HG03066 (cell line): ENCODE results near the gene GGPS1.
A peak's percentile ranks its signal among the peaks of the same experiment; 100 is the strongest.
"Not testable (repeated sequence)": the region's sequence is repeated elsewhere in the genome, so short reads cannot be mapped to it uniquely, and the experiment has no call there.

Experiments
- ATAC-seq: cut with Tn5 transposase; IDR thresholded peaks from one replicate; pipeline ENCODE4 v1.9.1; 2021; ENCODE audit warnings: low read depth; ENCODE audit not compliant: unreplicated experiment

The GGPS1 gene

GRCh38 chr1:235328271-235329138 is at the start of gene GGPS1:
TSS of gene GGPS1 (plus strand) at chr1:235328570. CDS start at chr1:235335265, 6,695 bp downstream.
- peak; percentile 59 for ATAC-seq

GRCh38 chr1:235278915-235279292 is 49.5 kb upstream of the GGPS1 start:
- no peak for ATAC-seq

- no peak for ATAC-seq
Observed at GRCh38 chr1:235279694-235280093, 48.7 kb upstream of the GGPS1 start.

DNA sequence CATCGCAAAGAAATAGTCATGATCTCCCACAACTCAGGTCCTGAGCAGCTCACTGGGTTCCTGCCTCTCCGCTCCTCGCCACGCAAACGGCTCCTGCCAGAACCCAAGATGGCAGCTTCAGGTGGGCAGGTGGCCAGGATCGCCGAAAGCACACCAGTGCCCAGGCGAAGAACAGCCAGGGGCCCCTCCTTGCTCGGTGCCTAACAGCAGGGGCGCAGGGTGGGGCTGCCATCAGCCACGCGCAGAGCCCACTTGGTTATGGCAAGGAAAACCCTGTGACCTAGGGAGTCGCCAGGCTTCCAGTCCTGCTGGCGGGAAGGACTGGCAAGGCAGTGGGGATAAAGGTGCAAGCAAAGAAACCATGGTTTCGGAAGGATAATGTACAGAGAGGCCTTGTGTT is 47.9 kb upstream of the GGPS1 start:
- ATAC-seq = no peak

- ATAC-seq = not testable (repeated sequence)
Observed at GRCh38 chr1:235283636-235284035, 44.7 kb upstream of the GGPS1 start.

DNA sequence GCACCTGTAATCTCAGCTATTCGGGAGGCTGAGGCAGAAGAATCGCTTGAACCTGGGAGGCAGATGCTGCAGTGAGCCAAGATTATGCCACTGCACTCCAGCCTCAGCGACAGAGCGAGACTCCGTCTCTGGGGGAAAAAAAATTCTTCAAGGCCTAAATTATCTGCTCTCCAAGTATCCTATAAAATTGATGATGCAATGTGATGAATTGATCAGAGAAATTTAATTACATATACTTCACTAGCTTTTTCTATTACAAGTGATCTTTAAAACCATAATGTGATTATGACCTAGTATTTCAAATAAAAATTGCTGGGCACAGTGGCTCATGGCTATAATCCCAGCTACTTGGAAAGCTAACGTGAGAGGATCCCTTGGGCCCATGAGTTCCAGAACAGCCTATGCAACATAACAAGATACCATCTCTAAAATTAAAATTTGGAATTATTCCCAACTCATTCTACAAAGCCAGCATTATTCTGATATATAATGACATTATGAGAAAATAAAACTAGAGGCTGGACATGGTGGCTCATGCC is 44.1 kb upstream of the GGPS1 start:
- no peak for ATAC-seq

GRCh38 chr1:235286667-235287066 is 41.7 kb upstream of the GGPS1 start:
- no peak for ATAC-seq

DNA sequence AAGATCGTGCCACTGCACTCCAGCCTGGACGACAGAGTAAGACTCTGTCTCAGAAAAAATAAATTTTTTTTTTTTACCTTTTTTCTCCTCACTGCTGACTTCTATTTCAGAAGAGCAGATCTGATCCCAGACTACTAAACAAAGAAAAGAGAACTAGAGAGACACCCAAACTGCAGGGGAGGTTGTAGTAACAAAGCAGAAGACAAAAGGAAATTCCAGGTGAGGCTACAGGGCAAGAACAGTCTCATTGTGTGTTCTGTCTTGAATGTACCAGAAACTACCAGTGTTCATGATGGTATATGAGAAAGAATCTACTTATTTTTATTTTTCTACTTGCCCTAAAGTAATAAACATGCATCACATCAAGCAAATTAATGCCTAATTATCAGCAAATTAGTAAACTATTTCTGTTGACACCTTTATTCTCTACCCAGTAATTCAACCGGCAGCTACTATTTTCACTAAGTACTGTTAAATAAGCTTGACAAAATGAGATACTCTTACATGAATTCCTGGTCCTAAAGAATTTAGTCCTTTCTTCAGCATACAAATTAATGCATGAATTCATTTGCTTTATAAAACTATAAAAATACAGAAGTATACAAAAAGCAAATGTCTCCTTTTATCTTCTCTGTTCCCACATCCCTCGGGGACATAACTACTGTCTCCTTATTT is 41.0 kb upstream of the GGPS1 start:
- ATAC-seq = no peak

DNA sequence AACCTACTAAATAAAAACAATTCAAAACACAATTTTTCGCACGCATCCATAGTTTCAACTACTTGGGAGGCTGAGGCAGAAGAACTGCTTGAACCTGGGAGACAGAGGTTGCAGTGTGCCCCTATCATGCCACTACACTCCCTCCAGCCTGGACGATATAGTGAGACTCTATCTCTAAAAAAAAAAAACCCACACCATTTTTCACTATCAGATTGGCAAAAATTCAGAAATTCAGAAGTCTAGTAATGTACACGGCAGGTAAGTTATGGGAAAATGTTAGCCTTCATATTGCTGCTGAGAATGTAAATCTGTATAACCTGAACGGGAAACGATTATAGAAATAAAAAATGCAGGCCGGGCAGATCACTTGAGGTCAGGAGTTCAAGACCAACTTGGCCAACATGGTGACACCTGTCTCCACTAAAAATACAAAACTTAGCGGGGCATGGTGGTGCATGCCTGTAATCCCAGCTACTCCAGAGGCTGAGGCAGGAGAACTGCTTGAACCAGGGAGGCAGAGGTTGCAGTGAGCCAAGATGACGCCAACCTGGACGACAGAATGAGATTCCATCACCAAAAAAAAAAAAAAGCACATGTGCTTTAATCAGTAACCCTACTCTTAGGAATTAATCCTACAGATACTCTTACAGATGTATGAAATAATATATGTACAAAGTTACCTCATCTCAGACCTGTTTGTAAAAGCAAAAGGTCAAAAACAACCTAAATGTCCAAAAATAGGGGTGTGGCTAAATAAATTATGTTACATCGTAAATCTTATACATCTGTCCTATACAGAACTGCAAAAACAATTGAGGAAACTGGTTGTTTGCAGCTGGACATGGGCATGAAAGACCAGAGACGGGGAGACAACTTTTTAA is 38.3 kb upstream of the GGPS1 start:
- no peak for ATAC-seq

DNA sequence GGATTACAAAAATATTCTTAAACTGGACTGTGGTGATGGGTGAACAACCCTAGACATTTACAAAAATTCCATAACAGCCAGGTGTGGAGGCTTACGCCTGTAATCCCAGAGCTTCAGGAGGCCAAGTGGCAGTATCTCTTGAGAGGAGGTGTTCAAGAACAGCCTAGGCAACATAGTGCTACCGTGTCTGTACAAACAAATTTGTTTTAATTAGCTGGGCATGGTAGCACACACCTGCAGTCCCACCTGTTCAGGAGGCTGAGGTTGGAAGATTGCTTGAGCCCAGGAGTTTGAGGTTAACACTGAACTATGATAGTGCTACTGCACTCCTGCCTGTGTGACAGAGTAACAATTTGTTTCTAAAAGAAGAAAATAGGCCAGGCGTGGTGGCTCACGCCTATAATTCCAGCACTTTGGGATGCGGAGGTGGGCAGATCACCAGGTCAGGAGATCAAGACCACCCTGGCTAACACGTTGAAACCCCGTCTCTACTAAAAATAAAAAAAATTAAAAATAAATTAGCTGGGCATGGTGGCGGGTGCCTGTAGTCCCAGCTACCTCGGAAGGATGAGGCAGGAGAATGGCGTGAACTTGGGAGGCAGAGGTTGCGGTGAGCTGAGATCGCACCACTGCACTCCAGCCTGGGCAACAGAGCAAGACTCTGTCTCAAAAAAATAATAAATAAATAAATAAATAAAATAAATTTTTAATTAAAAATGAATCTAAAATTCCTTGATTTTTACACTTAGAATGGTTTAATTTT is 37.4 kb upstream of the GGPS1 start:
- ATAC-seq = no peak

DNA sequence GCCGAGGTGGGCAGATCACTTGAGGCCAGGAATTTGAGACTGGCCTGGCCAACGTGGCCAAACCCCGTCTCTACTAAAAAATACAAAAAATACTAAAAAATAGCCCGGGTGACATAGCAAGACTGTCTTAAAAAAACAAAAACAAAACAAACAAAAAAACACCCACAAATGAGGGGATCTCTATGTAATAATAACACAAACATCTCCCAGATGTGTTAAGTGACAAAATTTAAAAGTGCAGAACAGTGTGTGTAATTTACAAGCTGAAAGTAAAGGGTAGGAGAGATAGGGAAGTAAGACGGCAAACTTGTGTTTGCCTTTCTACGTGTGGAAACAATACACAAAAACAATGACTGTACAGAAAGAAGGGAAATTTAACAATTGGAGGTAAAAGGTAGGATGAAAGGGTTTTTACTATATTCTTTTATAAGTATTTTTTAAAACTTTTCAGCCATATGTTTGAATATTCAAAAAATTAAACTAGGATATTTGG is 36.7 kb upstream of the GGPS1 start:
- no peak for ATAC-seq

DNA sequence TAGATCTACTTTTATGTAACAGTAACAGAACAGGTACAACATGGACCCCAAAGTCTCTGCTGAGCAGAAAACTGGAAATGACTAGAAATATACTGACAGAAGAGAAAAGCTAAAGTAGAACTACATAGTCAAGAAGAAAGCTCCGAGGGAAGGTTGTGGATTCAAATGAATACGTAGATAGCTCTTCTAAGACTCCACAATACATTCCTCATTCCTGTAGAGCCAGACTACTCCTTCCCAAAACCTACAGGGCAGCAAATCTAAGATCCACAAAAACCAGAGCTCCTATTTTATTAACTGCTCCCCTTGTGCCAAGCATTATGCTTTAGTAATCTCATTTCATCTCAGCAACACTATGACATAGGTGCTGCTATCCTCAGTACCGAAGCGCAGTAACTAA is 35.6 kb upstream of the GGPS1 start:
- no peak for ATAC-seq

DNA sequence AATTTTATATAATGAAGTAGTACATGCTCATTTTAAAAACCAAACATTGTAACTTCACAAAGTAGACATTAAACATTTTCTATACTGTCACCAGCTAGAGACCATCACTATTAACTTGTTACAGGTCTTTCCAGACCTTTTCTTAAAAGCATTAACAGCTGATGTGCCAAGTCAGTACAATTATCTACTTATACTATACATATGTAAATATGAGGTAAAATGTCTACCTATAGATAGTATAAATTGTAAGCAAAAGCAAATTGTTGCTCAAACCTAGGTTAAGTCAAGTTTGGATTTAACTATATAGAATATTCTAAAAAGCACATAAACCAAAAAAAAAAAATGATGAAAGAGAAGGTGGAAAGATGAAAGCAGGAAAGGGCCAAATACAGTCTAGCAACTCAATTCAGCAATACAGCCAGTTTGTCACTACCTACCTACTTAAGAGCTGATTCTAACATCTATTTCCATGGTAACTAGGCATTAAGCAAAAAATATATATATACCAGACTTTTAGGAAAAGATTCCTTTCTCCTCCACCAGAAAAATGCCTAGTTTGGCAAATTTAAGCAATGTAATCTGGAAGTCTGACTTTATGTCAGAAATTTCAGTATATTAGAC is 34.9 kb upstream of the GGPS1 start:
- ATAC-seq = no peak

DNA sequence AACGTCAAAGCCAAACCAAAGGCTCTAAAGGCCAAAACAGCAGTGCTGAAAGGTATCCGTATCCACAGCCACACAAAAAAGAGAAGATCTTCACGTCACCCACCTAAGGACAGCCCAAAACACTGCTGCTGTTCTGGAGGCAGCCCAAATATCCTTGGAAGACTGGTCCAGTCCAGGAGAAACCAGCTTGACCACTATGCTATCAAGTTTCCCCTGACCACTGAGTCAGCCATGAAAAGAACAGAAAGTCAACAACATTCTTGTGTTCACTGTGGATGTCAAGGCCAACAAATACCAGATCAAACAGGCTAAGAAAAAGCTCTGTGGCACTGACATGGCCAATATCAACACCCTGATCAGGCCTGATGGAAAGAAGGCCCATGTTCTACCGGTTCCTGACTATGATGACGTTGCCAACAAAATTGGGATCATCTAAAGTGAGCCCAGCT is 32.4 kb upstream of the GGPS1 start:
- no peak for ATAC-seq

DNA sequence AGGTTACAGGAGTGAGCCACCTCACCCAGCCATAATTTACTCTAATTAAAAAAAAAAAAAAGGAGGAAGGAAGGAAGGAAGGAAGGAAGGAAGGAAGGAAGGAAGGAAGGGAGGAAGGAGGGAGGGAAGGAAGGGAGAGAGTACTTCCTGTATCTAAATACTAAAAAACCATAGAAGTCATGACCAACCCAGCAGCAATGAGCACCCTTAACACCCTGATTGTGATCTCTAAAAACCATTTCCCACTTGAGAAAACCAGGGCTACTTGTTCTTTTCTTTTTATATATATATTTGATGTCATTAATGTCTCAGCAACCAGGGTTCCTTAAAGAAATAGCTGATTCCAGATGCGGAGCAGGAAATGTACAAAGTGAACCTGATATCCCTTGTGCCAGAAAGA is 31.6 kb upstream of the GGPS1 start:
- no peak for ATAC-seq

DNA sequence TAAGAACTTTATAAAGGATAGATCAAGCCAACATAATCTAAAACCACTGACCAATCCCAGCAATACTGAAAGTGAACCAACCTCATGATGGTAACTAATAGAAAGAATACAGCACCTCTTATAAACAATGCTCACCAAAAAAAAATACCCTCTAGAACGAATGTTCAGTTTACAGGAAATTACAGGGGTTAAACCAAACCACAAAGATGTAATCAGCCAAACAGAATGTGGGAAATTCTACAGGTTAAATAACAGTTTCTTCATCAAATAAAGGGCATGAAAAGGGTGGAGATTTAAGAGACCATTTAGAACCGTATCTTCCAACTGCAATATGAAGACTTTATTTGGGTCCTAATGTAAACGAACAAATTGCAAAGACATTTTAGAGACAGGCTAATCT is 30.8 kb upstream of the GGPS1 start:
- ATAC-seq = no peak

DNA sequence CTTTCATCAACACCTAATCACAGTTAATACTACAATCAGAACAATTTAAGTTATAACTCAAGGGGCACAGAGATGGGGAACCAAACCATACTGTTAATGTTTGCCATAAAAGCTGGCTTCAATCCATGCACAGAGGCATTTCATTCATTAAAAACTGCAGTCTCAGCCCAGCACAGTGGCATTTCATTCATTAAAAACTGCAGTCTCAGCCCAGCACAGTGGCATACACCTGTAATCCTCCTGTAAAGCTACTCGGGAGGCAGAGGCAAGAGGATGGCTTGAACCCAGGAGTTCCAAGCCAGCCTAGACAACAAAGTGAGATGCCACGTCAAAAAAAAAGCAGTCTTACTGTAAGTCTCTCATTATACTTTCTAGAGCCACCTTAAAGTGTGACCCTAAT is 29.6 kb upstream of the GGPS1 start:
- ATAC-seq = no peak

- ATAC-seq = no peak
Observed at GRCh38 chr1:235299169-235299858, 29.1 kb upstream of the GGPS1 start.

GRCh38 chr1:235302143-235302542 is 26.2 kb upstream of the GGPS1 start:
- no peak for ATAC-seq
